GM12874 (cell line): ENCODE measurements around the gene FAM50A.

Experiments used
- CTCF ChIP-seq: IDR thresholded peaks from 2 replicates; pipeline ENCODE4 v1.5.1; 2011; ENCODE audit warnings: low read depth, mild to moderate bottlenecking, control low read depth, low read length, moderate library complexity; ENCODE audit not compliant: insufficient read depth

Gene FAM50A

DNA sequence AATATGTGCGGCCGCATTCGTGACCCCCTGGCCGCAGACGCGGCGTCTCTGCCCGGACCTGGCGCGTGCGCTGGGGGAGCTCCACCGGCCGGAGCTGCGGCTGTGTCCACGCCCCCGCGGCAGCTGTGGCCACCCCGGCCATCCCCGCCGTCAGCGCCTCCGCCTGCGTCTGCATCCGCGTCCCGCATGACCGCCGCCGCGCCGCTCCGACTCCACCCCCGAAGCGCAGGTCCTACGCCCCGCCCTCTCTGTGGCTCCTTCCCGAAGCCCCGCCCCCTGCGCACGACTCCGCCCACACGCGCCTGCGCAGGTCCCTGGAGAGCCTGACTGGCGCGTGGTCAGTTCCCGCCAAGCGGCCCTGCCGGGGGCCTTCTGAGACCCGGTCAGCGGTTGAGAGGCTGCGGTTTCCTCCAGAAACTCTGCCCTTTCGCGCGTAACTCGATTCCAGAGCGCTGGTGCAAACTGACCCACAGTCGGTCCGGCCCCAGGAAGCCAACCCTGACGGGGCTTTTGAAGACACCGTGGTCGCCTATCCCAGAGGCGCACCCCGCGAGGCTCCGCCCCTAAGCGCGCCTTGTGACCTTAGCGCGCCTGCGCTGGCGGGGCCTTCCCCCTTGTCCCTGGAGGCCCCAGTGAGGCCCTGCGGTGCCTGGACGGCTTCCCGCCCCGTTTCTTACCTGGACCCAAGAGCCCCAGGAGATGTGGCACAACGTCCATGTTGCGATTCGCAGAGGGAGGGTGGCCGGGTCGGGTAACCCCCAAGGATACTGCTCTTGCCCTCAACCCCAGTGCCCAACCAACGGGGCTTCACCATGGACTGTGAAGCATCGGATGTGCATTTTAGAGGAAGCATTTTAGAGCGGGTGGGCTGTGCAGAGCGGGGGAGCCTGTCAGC lies 35.0 kb downstream of the FAM50A start, which contains the start of gene LAGE3:
TSS of gene LAGE3 (minus strand) at position 554 of the 895 bp plus-strand sequence. CDS start at position 188, 366 bp downstream.
- TF ChIP-seq CTCF, result no peak

DNA sequence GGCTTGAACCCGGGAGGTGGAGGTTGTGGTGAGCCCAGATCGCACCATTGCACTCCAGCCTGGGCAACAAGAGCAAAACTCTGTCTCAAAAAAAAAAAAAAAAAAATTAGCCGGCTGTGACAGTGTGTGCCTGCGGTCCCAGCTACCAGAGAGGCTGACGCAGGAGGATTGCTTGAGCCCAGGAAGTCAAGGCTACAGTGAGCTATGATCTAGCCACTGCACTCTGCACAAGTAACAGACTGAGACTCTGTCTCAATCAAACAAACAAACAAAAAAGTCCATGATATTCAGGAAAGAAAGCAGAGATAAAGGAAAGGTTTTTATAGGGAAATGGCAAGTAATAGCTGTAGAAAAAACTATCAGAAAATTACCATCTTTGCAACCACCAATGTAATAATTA lies 37.3 kb downstream of the FAM50A start:
- no peak for TF ChIP-seq CTCF

- TF ChIP-seq CTCF, result no peak
Measured at GRCh38 chrX:154481911-154482601, 38.1 kb downstream of the FAM50A start.

GRCh38 chrX:154482786-154483185 lies 38.8 kb downstream of the FAM50A start:
- TF ChIP-seq CTCF, result no peak

DNA sequence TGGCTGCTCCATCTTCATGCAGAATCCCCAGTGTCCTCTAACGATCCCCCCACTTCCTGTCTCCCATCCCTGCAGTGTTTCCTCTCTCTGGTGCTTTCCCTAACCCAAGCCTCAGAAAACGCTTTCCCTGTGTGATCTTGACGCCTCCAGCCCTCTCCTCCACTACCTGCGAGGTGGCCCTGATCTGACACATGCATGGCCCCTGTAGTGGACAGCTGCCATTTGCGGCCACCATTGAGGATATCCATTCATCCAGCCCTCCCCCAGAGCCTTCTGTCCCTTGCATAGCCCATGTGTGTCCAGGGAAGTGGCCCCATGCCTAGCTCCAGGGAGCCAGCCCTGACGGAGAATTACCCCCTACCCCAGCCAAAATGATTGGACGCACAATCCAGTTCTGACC lies 39.4 kb downstream of the FAM50A start:
- TF ChIP-seq CTCF, result no peak

GRCh38 chrX:154484255-154485149 lies 40.6 kb downstream of the FAM50A start:
- TF ChIP-seq CTCF, result no peak
